ENCODE measurements around the gene SDF4. TPM values are rescaled to one million over a fixed set of nuclear protein-coding genes. Genes with fewer than 3 reads are reported as not detected.
"Not testable (repeated sequence)": the region's sequence is repeated elsewhere in the genome, so short reads cannot be mapped to it uniquely, and the experiment has no call there.

The SDF4 gene
- total RNA-seq, 1 donor from 2014 or later, result 164 TPM

DNA sequence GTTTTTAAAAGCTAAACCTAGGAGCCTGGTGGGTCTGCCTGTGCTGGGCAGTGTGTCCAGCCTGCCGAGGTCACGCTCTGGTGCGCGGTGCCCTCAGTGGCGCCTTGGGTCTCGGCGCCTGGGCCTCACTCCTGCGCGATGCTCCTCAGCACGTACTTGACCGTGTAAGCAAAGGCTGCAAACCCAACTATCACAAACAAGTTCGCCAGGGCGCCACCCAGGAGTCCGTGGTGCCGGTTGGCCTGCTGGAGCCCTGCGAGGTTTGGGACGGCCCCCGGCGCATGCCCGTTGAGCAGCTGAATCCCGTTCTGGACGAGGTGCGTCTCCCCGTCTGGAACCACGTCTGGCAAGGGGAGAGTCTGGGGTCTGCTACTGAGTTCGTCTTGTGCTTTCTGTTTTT, 23.3 kb upstream of the SDF4 start:
- H3K4me3 Mint-ChIP-seq (ENCODE audit: low read depth), result no peak overlapping the region
- intact Hi-C loops (cut with micrococcal nuclease), result no loop called here
- H3K27ac Mint-ChIP-seq, result no peak overlapping the region
- DNase-seq (ENCODE audit: low spot score), result no peak
- peaks cover 4% of the 10 kb centered on the region for H3K4me1 Mint-ChIP-seq (ENCODE audit: low read depth)
- H3K27me3 Mint-ChIP-seq (ENCODE audit: low read depth), result no peaks in the 10 kb centered on the region
- no peaks in the 10 kb centered on the region for H3K9me3 Mint-ChIP-seq
- peaks cover 48% of the 10 kb centered on the region for H3K36me3 Mint-ChIP-seq (ENCODE audit: low read depth)

DNA sequence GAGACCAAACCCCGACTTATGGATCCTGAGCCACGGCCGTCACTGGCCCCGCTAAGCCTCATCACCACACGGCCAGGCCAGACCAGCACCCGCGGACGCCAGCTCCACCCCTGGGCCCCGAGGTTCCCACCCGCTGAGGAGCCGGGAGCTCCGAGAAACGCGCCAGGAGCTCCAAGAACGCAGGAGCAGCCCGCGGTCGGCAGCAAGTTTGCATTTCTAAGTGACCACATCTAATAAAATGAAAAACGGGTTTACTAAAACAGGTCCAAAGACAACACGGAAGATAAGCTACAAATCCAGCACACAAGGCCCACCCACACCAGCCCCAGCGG, 22.8 kb upstream of the SDF4 start:
- H3K9me3 Mint-ChIP-seq, result no peaks in the 10 kb centered on the region
- peaks cover 44% of the 10 kb centered on the region for H3K36me3 Mint-ChIP-seq (ENCODE audit: low read depth)
- DNase-seq (ENCODE audit: low spot score), result no peak
- H3K27me3 Mint-ChIP-seq (ENCODE audit: low read depth), result no peaks in the 10 kb centered on the region
- intact Hi-C loops (cut with micrococcal nuclease), result loop anchor here (5.0 kb wide), 1 partner anchor 132 kb away; no protein-coding TSS in a partner anchor
- H3K27ac Mint-ChIP-seq, result no peak overlapping the region
- H3K4me3 Mint-ChIP-seq (ENCODE audit: low read depth), result no peak overlapping the region
- H3K4me1 Mint-ChIP-seq (ENCODE audit: low read depth), result peaks cover 4% of the 10 kb centered on the region

DNA sequence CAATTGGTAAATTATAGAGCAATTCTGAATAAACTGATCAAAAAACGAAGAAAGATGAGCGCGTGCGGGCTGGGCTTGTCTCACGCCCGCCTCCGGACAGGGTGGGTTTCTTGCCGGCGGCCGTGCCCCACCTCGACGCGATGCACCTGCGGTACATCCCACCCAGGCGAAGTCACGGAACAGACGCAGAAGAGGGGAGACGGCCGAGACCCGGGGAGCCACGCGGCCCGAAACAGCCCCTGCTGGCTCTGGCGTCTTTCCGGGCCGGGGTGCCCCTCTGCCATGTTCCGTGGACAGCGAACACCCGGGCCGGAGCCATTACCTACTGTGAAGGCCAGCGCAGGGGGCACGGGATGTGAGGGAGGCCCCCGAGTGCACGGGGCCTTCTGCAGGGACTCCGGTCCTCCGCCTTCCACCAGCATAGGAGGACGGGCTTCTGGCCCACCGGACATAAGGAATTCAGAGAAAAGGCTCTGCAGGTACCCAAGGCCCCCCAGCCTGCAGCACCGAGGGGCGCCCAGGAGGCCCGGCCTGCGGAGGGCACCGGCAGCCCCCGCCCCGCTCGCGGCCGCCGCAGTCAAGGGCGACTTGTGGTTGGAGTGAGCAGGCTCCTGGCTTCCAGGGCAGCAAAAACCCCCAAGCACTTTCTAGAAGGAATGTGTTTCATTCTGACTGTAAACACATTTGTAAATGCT, 22.3 kb upstream of the SDF4 start:
- intact Hi-C loops (cut with micrococcal nuclease), result loop anchor here (5.0 kb wide), 1 partner anchor 132 kb away; no protein-coding TSS in a partner anchor
- Mint-ChIP-seq H3K9me3 (no peaks in the 10 kb centered on the region), H3K27me3 (ENCODE audit: low read depth) (no peaks in the 10 kb centered on the region), H3K4me1 (ENCODE audit: low read depth) (peaks cover 4% of the 10 kb centered on the region), H3K4me3 (ENCODE audit: low read depth) (no peak overlapping the region), H3K27ac (no peak overlapping the region), H3K36me3 (ENCODE audit: low read depth) (peaks cover 39% of the 10 kb centered on the region)
- DNase-seq (ENCODE audit: low spot score), result no peak

DNA sequence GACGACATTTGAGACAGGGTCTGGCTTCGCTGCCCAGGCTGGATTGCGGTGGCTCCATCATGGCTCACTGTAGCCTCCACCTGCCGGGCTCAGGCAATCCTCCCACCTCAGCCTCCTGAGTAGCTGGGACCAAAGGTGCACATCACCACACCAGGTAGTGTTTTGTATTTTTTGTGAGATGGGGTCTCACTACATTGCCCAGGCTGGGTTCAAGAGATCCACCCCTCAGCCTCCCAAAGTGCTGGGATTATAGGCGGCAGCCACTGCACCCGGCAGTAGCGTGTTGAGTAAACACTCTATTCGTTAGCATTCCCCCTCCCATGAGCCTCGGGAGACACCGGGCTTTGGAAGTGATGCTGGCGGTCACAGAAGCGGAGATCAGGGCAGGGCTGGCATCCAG, 21.5 kb upstream of the SDF4 start:
- H3K4me1 Mint-ChIP-seq (ENCODE audit: low read depth), result peaks cover 4% of the 10 kb centered on the region
- no peak for DNase-seq (ENCODE audit: low spot score)
- no peak overlapping the region for H3K4me3 Mint-ChIP-seq (ENCODE audit: low read depth)
- intact Hi-C loops (cut with micrococcal nuclease), result loop anchor here (5.0 kb wide), 1 partner anchor 131 kb away; no protein-coding TSS in a partner anchor
- H3K36me3 Mint-ChIP-seq (ENCODE audit: low read depth), result peaks cover 35% of the 10 kb centered on the region
- H3K9me3 Mint-ChIP-seq, result no peaks in the 10 kb centered on the region
- no peaks in the 10 kb centered on the region for H3K27me3 Mint-ChIP-seq (ENCODE audit: low read depth)
- H3K27ac Mint-ChIP-seq, result no peak overlapping the region

DNA sequence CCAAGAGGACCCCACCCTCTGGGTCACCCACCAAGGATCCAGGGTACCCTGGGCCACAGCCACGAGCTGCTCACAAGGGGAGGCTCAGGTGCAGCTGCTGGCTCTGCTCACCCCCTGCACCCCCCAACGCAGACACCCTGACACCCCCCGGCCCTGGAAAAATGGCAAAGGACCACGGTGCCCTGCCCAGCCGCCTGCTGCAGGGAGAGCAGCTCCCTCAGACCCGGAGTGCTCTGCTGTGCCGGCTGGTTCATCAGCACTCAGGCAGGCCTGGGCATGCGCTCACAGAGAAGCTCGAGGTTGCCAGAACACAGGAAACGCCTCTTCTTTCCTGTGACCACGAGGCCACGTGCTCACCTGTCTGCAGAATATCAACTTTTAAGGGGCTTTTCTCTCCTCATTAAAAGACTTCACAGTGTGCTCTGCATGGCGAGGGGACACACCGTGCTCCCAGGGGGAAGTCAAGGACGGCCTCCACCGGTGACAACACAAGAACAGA, 19.0 kb upstream of the SDF4 start:
- Mint-ChIP-seq H3K36me3 (ENCODE audit: low read depth) (peaks cover 24% of the 10 kb centered on the region), H3K9me3 (no peaks in the 10 kb centered on the region), H3K4me3 (ENCODE audit: low read depth) (no peak overlapping the region), H3K4me1 (ENCODE audit: low read depth) (peaks cover 4% of the 10 kb centered on the region), H3K27me3 (ENCODE audit: low read depth) (no peaks in the 10 kb centered on the region), H3K27ac (peak overlapping the region; percentile 90)
- intact Hi-C loops (cut with micrococcal nuclease), result loop anchor here (5.0 kb wide), 1 partner anchor 129 kb away; no protein-coding TSS in a partner anchor
- peak; percentile 59 for DNase-seq (ENCODE audit: low spot score)

DNA sequence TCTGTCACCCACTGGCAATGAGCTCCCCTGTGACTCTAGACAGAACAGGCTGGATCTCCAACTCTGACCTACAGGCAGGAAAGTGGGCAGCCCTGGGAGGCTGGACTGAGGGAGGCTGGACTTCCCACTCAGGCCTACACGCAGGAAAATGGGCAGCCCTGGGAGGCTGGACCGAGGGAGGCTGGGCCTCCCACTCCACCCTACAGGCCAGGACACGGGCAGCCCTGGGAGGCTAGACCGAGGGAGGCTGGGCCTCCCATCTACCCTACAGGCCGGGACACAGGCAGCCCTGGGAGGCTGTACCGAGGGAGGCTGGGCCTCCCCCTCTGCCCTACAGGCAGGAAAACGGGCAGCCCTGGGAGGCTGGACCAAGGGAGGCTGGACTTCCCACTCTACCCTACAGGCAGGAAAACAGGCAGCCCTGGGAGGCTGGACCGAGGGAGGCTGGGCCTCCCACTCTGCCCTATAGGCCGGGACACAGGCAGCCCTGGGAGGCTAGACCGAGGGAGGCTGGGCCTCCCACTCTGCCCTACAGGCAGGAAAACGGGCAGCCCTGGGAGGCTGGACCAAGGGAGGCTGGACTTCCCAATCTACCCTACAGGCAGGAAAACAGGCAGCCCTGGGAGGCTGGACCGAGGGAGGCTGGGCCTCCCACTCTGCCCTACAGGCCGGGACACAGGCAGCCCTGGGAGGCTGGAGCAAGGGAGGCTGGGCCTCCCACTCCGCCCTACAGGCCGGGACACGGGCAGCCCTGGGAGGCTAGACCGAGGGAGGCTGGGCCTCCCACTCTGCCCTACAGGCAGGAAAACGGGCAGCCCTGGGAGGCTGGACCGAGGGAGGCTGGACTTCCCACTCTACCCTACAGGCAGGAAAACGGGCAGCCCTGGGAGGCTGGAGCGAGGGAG, 16.5 kb upstream of the SDF4 start:
- H3K4me1 Mint-ChIP-seq (ENCODE audit: low read depth); H3K4me3 Mint-ChIP-seq (ENCODE audit: low read depth); H3K9me3 Mint-ChIP-seq; DNase-seq (ENCODE audit: low spot score); H3K27me3 Mint-ChIP-seq (ENCODE audit: low read depth); intact Hi-C loops (cut with micrococcal nuclease); H3K27ac Mint-ChIP-seq: not testable (repeated sequence)
- H3K36me3 Mint-ChIP-seq (ENCODE audit: low read depth), result peaks cover 11% of the 10 kb centered on the region

DNA sequence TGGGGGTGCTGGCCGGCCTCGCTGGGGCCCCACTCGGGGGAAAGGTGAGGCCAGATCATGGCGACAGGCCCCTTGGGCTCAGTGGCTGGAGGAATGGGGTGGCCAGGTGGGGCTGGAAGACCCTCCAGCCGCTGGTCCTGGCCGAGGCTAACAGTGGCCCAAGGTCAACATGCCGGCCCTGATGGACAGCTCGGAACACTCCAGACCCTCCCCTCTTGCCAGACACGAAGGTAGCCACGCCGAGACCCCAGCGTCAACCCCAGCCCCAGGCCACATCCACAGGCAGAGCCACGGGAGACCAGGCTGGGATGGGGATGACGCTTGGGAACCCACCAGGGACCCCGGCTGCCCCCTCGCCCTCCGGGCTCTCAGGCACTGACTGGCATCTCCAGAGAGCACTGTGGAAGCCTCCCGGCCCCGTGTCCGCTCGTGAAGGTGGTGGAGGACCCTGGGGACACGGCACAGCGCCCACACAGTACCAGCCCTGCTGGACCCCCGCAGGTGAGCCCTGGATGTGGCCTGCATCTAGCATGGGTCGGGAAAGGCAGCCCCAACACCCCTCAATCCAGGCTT, 15.6 kb upstream of the SDF4 start:
- Mint-ChIP-seq H3K27me3 (ENCODE audit: low read depth) (no peaks in the 10 kb centered on the region), H3K9me3 (no peaks in the 10 kb centered on the region), H3K27ac (no peak overlapping the region), H3K4me3 (ENCODE audit: low read depth) (no peak overlapping the region), H3K36me3 (ENCODE audit: low read depth) (peaks cover 4% of the 10 kb centered on the region), H3K4me1 (ENCODE audit: low read depth) (peaks cover 4% of the 10 kb centered on the region)
- DNase-seq (ENCODE audit: low spot score), result no peak
- intact Hi-C loops (cut with micrococcal nuclease), result no loop called here

DNA sequence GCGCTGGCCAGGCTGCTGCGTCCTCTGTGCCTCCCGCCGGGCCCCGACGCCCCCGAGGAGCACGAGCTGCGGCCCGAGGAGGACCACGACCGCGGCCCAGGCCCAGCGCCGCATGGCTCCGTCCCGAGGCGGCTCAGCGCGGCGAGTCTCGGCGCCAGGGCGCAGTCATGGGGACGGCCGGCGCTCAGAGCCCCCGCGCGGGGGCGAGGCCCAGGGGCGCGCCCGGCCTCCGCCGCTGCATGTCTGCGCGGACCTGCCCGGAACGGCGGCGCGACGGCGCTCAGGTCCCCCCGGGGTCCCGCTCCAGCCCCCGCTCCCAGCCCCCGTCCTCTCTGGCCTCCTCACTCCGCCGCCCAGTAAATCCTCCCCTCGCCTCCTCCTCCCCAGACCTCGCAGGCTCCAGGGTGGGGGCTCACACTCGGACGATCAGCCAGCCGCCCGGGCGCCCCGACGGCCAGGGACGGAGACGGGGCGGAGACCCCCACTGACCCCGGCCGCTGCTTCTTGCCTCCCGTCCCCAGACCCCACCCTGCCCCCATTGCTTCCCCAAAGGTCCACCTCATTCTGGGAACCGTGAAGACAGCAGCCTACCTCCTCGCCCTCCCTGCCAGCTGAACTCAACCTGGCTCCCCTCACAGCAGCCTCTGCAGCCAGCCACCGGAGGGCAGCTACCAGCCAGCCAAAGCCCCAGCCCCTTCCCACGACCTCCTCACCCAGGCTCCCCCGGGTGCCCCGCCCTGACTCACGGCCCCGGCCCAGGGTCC, 15.0 kb upstream of the SDF4 start, which contains the start of gene C1QTNF12:
Gene C1QTNF12 (minus strand): TSS at position 146 of the 764 bp plus-strand sequence. CDS start 32 bp downstream, at position 114.
- Mint-ChIP-seq H3K9me3 (no peaks in the 10 kb centered on the region), H3K4me3 (ENCODE audit: low read depth) (no peak within 1 kb of the TSS), H3K4me1 (ENCODE audit: low read depth) (peaks cover 4% of the 10 kb centered on the region), H3K27ac (no peak within 1 kb of the TSS), H3K36me3 (ENCODE audit: low read depth) (peaks cover 4% of the 10 kb centered on the region), H3K27me3 (ENCODE audit: low read depth) (no peaks in the 10 kb centered on the region)
- intact Hi-C loops (cut with micrococcal nuclease), result no loop called here
- no peak for DNase-seq (ENCODE audit: low spot score)

DNA sequence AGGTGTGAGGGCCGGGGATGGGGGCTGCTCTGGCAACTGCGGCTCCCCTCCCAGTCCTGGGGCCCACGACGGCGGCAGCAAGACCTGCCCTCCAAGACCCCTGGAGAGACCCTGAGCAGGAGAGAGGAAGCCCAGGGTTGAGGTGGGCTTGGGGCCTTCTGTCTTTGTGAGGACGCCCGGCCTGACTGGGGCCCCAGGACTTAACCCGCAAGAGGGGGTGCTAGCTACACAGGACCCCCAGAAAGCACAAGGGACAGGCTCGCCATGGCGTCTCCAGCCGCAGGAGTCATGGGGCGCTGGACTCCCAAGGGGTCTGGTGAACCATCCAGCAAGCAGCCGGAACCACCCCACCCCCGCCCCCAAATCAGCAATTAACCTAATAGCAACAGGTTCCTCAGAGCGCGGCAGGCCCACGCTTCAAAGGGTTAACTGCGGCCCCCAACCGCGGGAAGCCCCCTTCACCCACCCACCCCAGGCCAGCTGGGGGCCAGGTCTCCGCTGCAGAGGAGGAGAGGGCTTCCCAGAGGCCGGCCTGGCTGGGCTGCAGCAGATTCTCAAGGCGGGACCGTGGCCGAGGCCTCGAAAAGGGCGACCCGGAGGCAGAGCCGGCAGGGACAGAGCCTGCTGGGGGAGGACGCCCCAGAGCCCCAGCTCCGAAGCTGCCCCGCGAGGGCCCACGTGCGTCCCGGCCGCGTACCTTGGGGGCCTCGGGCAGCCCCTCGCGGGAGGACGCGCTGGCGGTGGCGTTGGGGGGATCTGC, 14.2 kb upstream of the SDF4 start:
- H3K9me3 Mint-ChIP-seq, result no peaks in the 10 kb centered on the region
- H3K36me3 Mint-ChIP-seq (ENCODE audit: low read depth), result peaks cover 2% of the 10 kb centered on the region
- DNase-seq (ENCODE audit: low spot score), result no peak
- H3K27me3 Mint-ChIP-seq (ENCODE audit: low read depth), result no peaks in the 10 kb centered on the region
- intact Hi-C loops (cut with micrococcal nuclease), result no loop called here
- H3K4me3 Mint-ChIP-seq (ENCODE audit: low read depth), result no peak overlapping the region
- H3K27ac Mint-ChIP-seq, result no peak overlapping the region
- H3K4me1 Mint-ChIP-seq (ENCODE audit: low read depth), result peaks cover 3% of the 10 kb centered on the region

DNA sequence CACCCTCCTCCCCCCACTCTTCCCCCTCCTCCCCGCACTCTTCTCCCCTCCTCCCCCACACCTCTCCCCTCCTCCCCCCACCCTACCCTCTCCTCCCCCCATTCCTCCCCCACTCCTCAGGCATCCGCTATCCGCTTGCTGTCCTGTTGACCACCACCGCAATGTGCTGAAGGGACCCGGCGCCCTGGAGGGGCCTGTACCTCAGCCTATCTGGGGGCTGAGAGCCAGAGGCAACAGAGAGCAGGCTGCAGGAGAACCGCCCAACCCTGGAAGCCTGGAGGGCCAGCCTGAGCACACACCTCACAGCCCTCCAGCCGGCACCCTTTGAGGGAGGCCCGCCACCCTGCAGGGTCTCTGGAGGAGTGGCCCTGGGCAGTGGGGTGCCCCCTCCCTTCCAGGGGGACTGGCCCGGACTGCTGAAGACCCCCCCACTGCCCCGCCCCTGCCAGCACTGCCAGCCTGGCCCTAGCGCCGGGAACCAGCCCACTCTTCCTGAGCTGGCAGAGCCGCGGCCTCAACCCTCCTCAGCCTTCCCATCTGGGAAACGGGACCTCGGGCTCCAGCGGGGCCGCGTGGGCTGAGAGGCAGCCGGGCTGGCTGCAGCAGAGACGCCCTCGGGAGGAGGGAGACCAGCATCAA, 13.5 kb upstream of the SDF4 start:
- Mint-ChIP-seq H3K27me3 (ENCODE audit: low read depth) (no peaks in the 10 kb centered on the region), H3K36me3 (ENCODE audit: low read depth) (no peaks in the 10 kb centered on the region), H3K27ac (no peak overlapping the region), H3K4me1 (ENCODE audit: low read depth) (peaks cover 1% of the 10 kb centered on the region), H3K4me3 (ENCODE audit: low read depth) (no peak overlapping the region), H3K9me3 (no peaks in the 10 kb centered on the region)
- DNase-seq (ENCODE audit: low spot score), result no peak
- intact Hi-C loops (cut with micrococcal nuclease), result no loop called here

DNA sequence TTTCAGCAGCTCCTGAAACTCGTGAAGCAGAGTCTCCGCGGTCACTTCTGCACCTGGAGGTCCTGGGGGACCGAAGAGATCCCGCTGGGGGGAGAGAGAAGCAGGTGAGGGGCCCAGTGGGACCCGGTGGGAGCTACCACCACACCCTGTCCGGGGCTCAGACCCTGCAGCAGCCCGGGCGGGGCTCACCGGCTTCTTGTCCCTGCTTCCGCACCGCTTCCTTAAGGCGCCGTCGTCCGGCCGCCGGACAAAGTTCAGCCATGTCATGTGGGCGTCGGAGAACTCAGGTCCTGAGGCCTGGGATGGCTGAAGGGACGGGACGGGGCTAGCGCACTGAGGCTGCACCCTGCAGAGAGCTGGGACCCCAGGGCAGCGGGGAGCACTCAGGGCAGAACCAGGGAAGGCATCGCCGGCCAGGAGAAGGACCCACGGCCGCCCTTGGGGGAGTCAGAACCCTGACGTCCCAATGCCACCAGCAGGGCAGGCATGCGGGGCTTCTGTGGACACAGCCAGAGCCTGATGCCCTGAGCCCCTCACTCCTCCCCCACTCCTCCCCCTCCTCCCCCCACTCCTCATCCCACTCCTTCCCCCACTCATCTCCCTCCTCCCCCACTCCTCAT, 12.5 kb upstream of the SDF4 start:
- H3K27me3 Mint-ChIP-seq (ENCODE audit: low read depth), result no peaks in the 10 kb centered on the region
- H3K4me3 Mint-ChIP-seq (ENCODE audit: low read depth), result no peak overlapping the region
- H3K9me3 Mint-ChIP-seq, result no peaks in the 10 kb centered on the region
- DNase-seq (ENCODE audit: low spot score), result no peak
- no peaks in the 10 kb centered on the region for H3K36me3 Mint-ChIP-seq (ENCODE audit: low read depth)
- intact Hi-C loops (cut with micrococcal nuclease), result no loop called here
- H3K4me1 Mint-ChIP-seq (ENCODE audit: low read depth), result no peaks in the 10 kb centered on the region
- no peak overlapping the region for H3K27ac Mint-ChIP-seq

All from activated T-helper 2 cell treated with anti-CD3 and anti-CD28 coated beads, Interferon-gamma antibody, Interleukin-2, Interleukin-4, amounts not matched to agents 10 μg/mL and 5 μg/mL and 100 μg/mL, durations not matched to agents 14 hours and 24 hours and 36 hours (primary cell).